ENCODE measurements around the gene ST3GAL5. TPM values are rescaled to one million over a fixed set of nuclear protein-coding genes. Genes with fewer than 3 reads are reported as not detected.

The ST3GAL5 gene
- total RNA-seq, 1 donor from 2014 or later = 20.0 TPM

DNA sequence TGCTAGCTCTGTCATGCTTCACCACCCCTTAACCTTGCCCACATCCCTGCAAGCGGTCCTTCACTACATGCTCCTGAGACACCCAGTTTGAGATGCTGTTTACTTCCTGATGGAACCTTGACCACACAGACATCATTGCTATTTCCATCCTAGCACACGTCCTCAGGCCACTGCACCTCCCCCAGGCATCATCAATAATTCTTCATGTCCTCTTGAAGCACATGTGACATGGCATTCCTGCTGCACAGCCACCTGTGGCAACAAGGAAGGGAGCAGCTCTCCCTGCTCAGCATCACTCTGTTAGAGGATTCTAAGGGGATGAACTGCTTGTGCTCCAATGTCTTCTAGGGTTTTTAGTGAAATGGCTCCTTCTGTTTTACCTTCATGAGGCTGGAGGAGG is 26.1 kb upstream of the ST3GAL5 start:
- Histone ChIP-seq H3K9ac (ENCODE audit: low read length) (no peak overlapping the region), H3K4me2 (ENCODE audit: low read length) (no peak overlapping the region), H3K36me3 (ENCODE audit: insufficient read depth, low read length) (no peaks in the 10 kb centered on the region), H2AFZ (ENCODE audit: low read depth, low read length) (no peak overlapping the region), H4K20me1 (ENCODE audit: insufficient read depth, low read length) (no peaks in the 10 kb centered on the region), H3K79me2 (ENCODE audit: insufficient read depth, low read length) (no peaks in the 10 kb centered on the region), H3K27ac (ENCODE audit: low read depth, low read length) (no peak overlapping the region), H3K4me1 (ENCODE audit: insufficient read depth, low read length) (peaks cover 6% of the 10 kb centered on the region), H3K9me3 (ENCODE audit: insufficient read depth, low read depth, low read length) (no peaks in the 10 kb centered on the region), H3K27me3 (ENCODE audit: insufficient read depth, low read length) (no peaks in the 10 kb centered on the region), H3K4me3 (ENCODE audit: insufficient read depth, low read depth, low read length) (no peak overlapping the region)
- peaks cover 14% of the 10 kb centered on the region for H3K4me1 Mint-ChIP-seq (ENCODE audit: low read depth, unreplicated experiment)
- TF ChIP-seq EZH2 (IDR thresholded peaks at IDR 0.05; ENCODE audit: insufficient read depth, low read length) = no peak
- TF ChIP-seq, protein P1, sequence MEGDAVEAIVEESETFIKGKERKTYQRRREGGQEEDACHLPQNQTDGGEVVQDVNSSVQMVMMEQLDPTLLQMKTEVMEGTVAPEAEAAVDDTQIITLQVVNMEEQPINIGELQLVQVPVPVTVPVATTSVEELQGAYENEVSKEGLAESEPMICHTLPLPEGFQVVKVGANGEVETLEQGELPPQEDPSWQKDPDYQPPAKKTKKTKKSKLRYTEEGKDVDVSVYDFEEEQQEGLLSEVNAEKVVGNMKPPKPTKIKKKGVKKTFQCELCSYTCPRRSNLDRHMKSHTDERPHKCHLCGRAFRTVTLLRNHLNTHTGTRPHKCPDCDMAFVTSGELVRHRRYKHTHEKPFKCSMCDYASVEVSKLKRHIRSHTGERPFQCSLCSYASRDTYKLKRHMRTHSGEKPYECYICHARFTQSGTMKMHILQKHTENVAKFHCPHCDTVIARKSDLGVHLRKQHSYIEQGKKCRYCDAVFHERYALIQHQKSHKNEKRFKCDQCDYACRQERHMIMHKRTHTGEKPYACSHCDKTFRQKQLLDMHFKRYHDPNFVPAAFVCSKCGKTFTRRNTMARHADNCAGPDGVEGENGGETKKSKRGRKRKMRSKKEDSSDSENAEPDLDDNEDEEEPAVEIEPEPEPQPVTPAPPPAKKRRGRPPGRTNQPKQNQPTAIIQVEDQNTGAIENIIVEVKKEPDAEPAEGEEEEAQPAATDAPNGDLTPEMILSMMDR (IDR thresholded peaks at IDR 0.05; ENCODE audit: insufficient read depth, low read depth, low read length) = no peak
- no peak for DNase-seq (ENCODE audit: low read depth)
- no peaks in the 10 kb centered on the region for H3K9me3 Mint-ChIP-seq (ENCODE audit: unreplicated experiment)
- no peak overlapping the region for H3K27ac Mint-ChIP-seq (ENCODE audit: unreplicated experiment)
- no peak overlapping the region for H3K4me3 Mint-ChIP-seq (ENCODE audit: unreplicated experiment)
- H3K27me3 Mint-ChIP-seq (ENCODE audit: low read depth, unreplicated experiment) = no peaks in the 10 kb centered on the region
- no peaks in the 10 kb centered on the region for H3K36me3 Mint-ChIP-seq (ENCODE audit: low read depth, unreplicated experiment)
- FAIRE-seq = no peak

DNA sequence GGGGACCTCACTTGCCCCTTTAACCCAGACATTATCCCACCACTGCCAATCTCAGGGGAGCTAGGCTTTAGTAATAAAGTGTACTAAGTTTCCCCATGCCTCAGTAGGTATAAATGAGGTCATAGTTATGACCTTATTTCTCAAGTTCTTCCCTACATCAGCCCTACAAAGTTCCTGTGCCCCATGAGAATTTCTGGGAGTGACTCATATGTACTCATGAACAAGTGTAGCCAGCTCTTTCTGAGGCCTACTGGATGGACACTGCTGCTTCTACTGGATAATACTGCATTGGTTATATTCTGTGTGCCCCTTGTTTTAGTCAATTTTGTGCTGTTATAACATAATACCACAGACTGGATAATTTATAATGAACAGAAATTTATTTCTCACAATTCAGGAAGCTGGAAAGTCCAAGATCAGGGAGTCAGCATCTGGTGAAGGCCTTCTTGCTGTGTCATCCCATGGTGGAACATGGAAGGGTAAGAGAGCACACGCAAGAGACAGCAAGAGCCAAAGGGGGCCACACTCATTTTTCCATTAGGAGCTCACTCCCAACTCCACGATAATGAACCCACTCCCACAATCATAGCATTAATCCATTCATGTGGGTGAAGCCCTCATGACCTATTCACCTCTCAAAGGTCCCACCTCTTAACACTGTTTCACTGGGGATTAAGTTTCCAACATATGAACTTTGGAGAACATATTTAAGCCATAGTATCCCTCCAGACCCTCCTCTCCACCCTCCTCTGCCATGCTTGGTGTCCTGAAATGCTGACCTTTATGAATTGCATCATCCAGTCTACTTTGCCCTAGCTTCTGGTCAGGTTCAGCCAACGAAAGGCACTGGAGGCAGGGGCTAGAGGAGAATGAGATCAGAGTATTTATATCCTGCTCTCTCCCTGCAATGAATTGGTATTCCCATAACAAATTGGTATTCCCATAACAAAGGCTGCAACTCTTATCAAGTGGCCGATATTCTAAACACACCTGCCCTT is 25.4 kb upstream of the ST3GAL5 start:
- peaks cover 14% of the 10 kb centered on the region for H3K4me1 Mint-ChIP-seq (ENCODE audit: low read depth, unreplicated experiment)
- no peak overlapping the region for H3K4me2 ChIP-seq (ENCODE audit: low read length)
- H4K20me1 ChIP-seq (ENCODE audit: insufficient read depth, low read length) = no peaks in the 10 kb centered on the region
- no peak overlapping the region for H3K4me3 Mint-ChIP-seq (ENCODE audit: unreplicated experiment)
- H3K4me3 ChIP-seq (ENCODE audit: insufficient read depth, low read depth, low read length) = no peak overlapping the region
- H3K36me3 ChIP-seq (ENCODE audit: insufficient read depth, low read length) = no peaks in the 10 kb centered on the region
- TF ChIP-seq, protein P1 (IDR thresholded peaks at IDR 0.05; ENCODE audit: insufficient read depth, low read depth, low read length) = no peak
- TF ChIP-seq EZH2 (IDR thresholded peaks at IDR 0.05; ENCODE audit: insufficient read depth, low read length) = no peak
- H3K4me1 ChIP-seq (ENCODE audit: insufficient read depth, low read length) = peaks cover 6% of the 10 kb centered on the region
- no peak for FAIRE-seq
- no peak overlapping the region for H3K9ac ChIP-seq (ENCODE audit: low read length)
- no peaks in the 10 kb centered on the region for H3K9me3 ChIP-seq (ENCODE audit: insufficient read depth, low read depth, low read length)
- H2AFZ ChIP-seq (ENCODE audit: low read depth, low read length) = no peak overlapping the region
- no peaks in the 10 kb centered on the region for H3K27me3 Mint-ChIP-seq (ENCODE audit: low read depth, unreplicated experiment)
- no peaks in the 10 kb centered on the region for H3K36me3 Mint-ChIP-seq (ENCODE audit: low read depth, unreplicated experiment)
- no peaks in the 10 kb centered on the region for H3K9me3 Mint-ChIP-seq (ENCODE audit: unreplicated experiment)
- H3K27ac ChIP-seq (ENCODE audit: low read depth, low read length) = no peak overlapping the region
- DNase-seq (ENCODE audit: low read depth) = no peak
- H3K27me3 ChIP-seq (ENCODE audit: insufficient read depth, low read length) = no peaks in the 10 kb centered on the region
- peak overlapping the region; percentile 34 for H3K27ac Mint-ChIP-seq (ENCODE audit: unreplicated experiment)
- no peaks in the 10 kb centered on the region for H3K79me2 ChIP-seq (ENCODE audit: insufficient read depth, low read length)

Measured in astrocyte (in vitro differentiated cells and primary cell).